IMR-90 (cell line): Measurements from ENCODE around the gene PRXL2C. TPM values are rescaled to one million over a fixed set of nuclear protein-coding genes. Genes with fewer than 3 reads are reported as not detected.

Source experiments
- ATAC-seq: fragments of 200-7000 bp; cut with Tn5 transposase; 2 replicates; pipeline ENCODE4 v1.9.1; 2020; ENCODE audit warnings: low read depth, mild to moderate bottlenecking, moderate library complexity
- BruUV-seq: library from RNA; stranded (reverse); fragments of 400-500 nt; replicated peaks from 2 replicates; lab custom pipeline; 2021; lab: Mats Ljungman, UMichigan
- CTCF ChIA-PET: fragments of 300-600 bp; formaldehyde crosslinking; extraction: SDS; loops from one replicate; lab custom pipeline; 2021; ENCODE audit warnings: antibody characterized with exemption; lab: Yijun Ruan, JAX
- POLR2A ChIA-PET: fragments of 300-600 bp; sonication (Branson Sonifier 250); formaldehyde crosslinking; loops from one replicate; lab custom pipeline; 2022; ENCODE audit warnings: antibody characterized with exemption; ENCODE audit not compliant: unreplicated experiment; lab: Charles Lee
- DNase-seq: peaks from one replicate; pipeline ENCODE4 v3.0.0; 2013
- H2AFZ ChIP-seq: replicated peaks from 2 replicates; pipeline ENCODE3; 2013; ENCODE audit warnings: low read length, mild to moderate bottlenecking; ENCODE audit not compliant: poor library complexity
- H2AK5ac ChIP-seq: 2 replicates; pipeline ENCODE4 v1.6.1; 2013; ENCODE audit warnings: low read depth, low read length, inconsistent platforms
- H2AK9ac ChIP-seq: replicated peaks from 2 replicates; pipeline ENCODE3; 2013; ENCODE audit warnings: mild to moderate bottlenecking, low read depth, low read length, moderate library complexity; ENCODE audit not compliant: poor library complexity
- H2BK120ac ChIP-seq: 2 replicates; pipeline ENCODE4 v1.6.1; 2013; ENCODE audit warnings: low read depth, low read length, inconsistent platforms
- H2BK15ac ChIP-seq: 3 replicates; pipeline ENCODE4 v1.6.1; 2013; ENCODE audit warnings: low read depth, low read length, inconsistent platforms
- H2BK20ac ChIP-seq: 2 replicates; pipeline ENCODE4 v1.6.1; 2013; ENCODE audit warnings: low read depth, mild to moderate bottlenecking, inconsistent platforms, low read length, moderate library complexity
- H2BK5ac ChIP-seq: 2 replicates; pipeline ENCODE4 v1.6.1; 2013; ENCODE audit warnings: mild to moderate bottlenecking, low read depth, low read length, inconsistent platforms; ENCODE audit not compliant: poor library complexity, severe bottlenecking
- H3K14ac ChIP-seq: replicated peaks from 2 replicates; pipeline ENCODE4 v1.6.1; 2013; ENCODE audit warnings: low read depth, low read length, inconsistent platforms
- H3K18ac ChIP-seq: 2 replicates; pipeline ENCODE4 v1.6.1; 2013; ENCODE audit warnings: low read depth, low read length, control low read depth
- H3K23ac ChIP-seq: 2 replicates; pipeline ENCODE4 v1.6.1; 2013; ENCODE audit warnings: low read depth, low read length, inconsistent platforms
- H3K27ac ChIP-seq: 2 replicates; pipeline ENCODE4 v1.5.1; 2013; ENCODE audit warnings: mild to moderate bottlenecking, control low read depth, low read length; ENCODE audit not compliant: insufficient read depth
- H3K27me3 ChIP-seq: 2 replicates; pipeline ENCODE4 v1.6.1; 2013; ENCODE audit warnings: low read length; ENCODE audit not compliant: control insufficient read depth, insufficient read depth
- H3K36me3 ChIP-seq: 2 replicates; pipeline ENCODE4 v1.6.1; 2013; ENCODE audit warnings: low read length, mixed read lengths; ENCODE audit not compliant: control insufficient read depth, insufficient read depth
- H3K4ac ChIP-seq: 2 replicates; pipeline ENCODE4 v1.6.1; 2013; ENCODE audit warnings: low read depth, low read length, inconsistent platforms
- H3K4me1 ChIP-seq: 2 replicates; pipeline ENCODE4 v1.6.1; 2013; ENCODE audit warnings: low read length, mixed read lengths; ENCODE audit not compliant: control insufficient read depth, insufficient read depth
- H3K4me2 ChIP-seq: 2 replicates; pipeline ENCODE4 v1.6.1; 2013; ENCODE audit warnings: low read depth, mild to moderate bottlenecking, control low read depth, low read length, moderate library complexity
- H3K4me3 ChIP-seq: 2 replicates; pipeline ENCODE4 v1.5.1; 2013; ENCODE audit warnings: low read depth, mild to moderate bottlenecking, control low read depth, low read length, moderate library complexity; ENCODE audit not compliant: insufficient read depth
- H3K56ac ChIP-seq: 2 replicates; pipeline ENCODE4 v1.6.1; 2013; ENCODE audit warnings: low read length, inconsistent platforms; ENCODE audit not compliant: insufficient read depth; ENCODE audit errors: extremely low read depth
- H3K79me1 ChIP-seq, 2 experiments: 2 replicates each; pipeline ENCODE4 v1.6.1; 2013; ENCODE audit warnings: low read length in 2 of 2, inconsistent platforms in 1 of 2, low read depth in 1 of 2
- H3K9ac ChIP-seq: 2 replicates; pipeline ENCODE4 v1.6.1; 2013; ENCODE audit warnings: low read depth, low read length, control low read depth
- H3K9me1 ChIP-seq: 2 replicates; pipeline ENCODE4 v1.6.1; 2013; ENCODE audit warnings: low read length, inconsistent platforms; ENCODE audit not compliant: insufficient read depth
- H3K9me3 ChIP-seq: 2 replicates; pipeline ENCODE4 v1.6.1; 2013; ENCODE audit warnings: low read length; ENCODE audit not compliant: control insufficient read depth, insufficient read depth
- H4K20me1 ChIP-seq: 2 replicates; pipeline ENCODE4 v1.6.1; 2013; ENCODE audit warnings: low read length, inconsistent platforms; ENCODE audit not compliant: insufficient read depth
- H4K5ac ChIP-seq: 2 replicates; pipeline ENCODE4 v1.6.1; 2013; ENCODE audit warnings: mild to moderate bottlenecking, low read depth, low read length, control low read depth
- H4K8ac ChIP-seq, 2 experiments: 2 replicates each; pipeline ENCODE4 v1.6.1; 2013; ENCODE audit warnings: low read depth in 2 of 2, low read length in 2 of 2, control low read depth in 1 of 2, inconsistent platforms in 1 of 2
- H4K91ac ChIP-seq: 2 replicates; pipeline ENCODE4 v1.6.1; 2013; ENCODE audit warnings: low read depth, low read length, inconsistent platforms; ENCODE audit not compliant: insufficient read depth
- BHLHE40 ChIP-seq: fragments of 150-350 bp; IDR thresholded peaks from 2 replicates; pipeline ENCODE4 v1.6.1; 2016; ENCODE audit warnings: mild to moderate bottlenecking, low read depth, low read length
- CEBPB ChIP-seq: IDR thresholded peaks from 2 replicates; pipeline ENCODE4 v1.6.1; 2012; ENCODE audit warnings: low read depth, low read length, improper control_type of control experiment
- CTCF ChIP-seq: conservative IDR thresholded peaks from 2 replicates; pipeline ENCODE4 v1.5.1; 2012; ENCODE audit warnings: mild to moderate bottlenecking, low read depth, low read length, improper control_type of control experiment
- FOS ChIP-seq: fragments of 150-350 bp; IDR thresholded peaks from 2 replicates; pipeline ENCODE4 v1.6.1; 2016; ENCODE audit warnings: low read depth, low read length
- MAFK ChIP-seq: IDR thresholded peaks from 2 replicates; pipeline ENCODE4 v1.6.1; 2012; ENCODE audit warnings: low read depth, low read length, improper control_type of control experiment
- MAZ ChIP-seq: IDR thresholded peaks from 2 replicates; pipeline ENCODE4 v1.6.1; 2012; ENCODE audit warnings: low read depth, mild to moderate bottlenecking, low read length, improper control_type of control experiment, moderate library complexity, borderline replicate concordance
- MXI1 ChIP-seq: IDR thresholded peaks from 2 replicates; pipeline ENCODE4 v1.6.1; 2012; ENCODE audit warnings: low read depth, mild to moderate bottlenecking, low read length, moderate library complexity, borderline replicate concordance
- NFE2L2 ChIP-seq: fragments of 150-350 bp; IDR thresholded peaks from 2 replicates; pipeline ENCODE4 v1.6.1; 2016; ENCODE audit warnings: low read depth, mild to moderate bottlenecking, low read length
- POLR2A ChIP-seq: IDR thresholded peaks from 2 replicates; pipeline ENCODE4 v1.6.1; 2012; ENCODE audit warnings: mild to moderate bottlenecking, low read depth, low read length
- RAD21 ChIP-seq: IDR thresholded peaks from 2 replicates; pipeline ENCODE4 v1.6.1; 2012; ENCODE audit warnings: low read length, improper control_type of control experiment
- RFX5 ChIP-seq: IDR thresholded peaks from 2 replicates; pipeline ENCODE4 v1.8.0; 2012; ENCODE audit warnings: low read depth, mild to moderate bottlenecking, low read length, moderate library complexity
- SMC3 ChIP-seq: fragments of 150-350 bp; IDR thresholded peaks from 2 replicates; pipeline ENCODE4 v1.6.1; 2016; ENCODE audit warnings: low read depth, mild to moderate bottlenecking, antibody characterized with exemption, low read length, moderate library complexity
- WGBS, 2 experiments: methylation state at CpG; one replicate each; pipeline versions ENCODE4 v1.1.5 to v1.1.7; 2013; ENCODE audit warnings: missing lambda C conversion rate in 2 of 2; ENCODE audit not compliant: insufficient read length in 1 of 2; ENCODE audit errors: extremely low coverage in 2 of 2; 5-methylcytosine and 5-hydroxymethylcytosine counted together
- dilution Hi-C: fragments of 300-500 bp; cut with HindIII; formaldehyde crosslinking; loops from one replicate; pipeline ENCODE4 v1.14.3; 2018; ENCODE audit warnings: low sequenced_read_pairs; ENCODE audit not compliant: unreplicated experiment
- in situ Hi-C: fragments of 300-500 bp; cut with MboI; formaldehyde crosslinking; loops from 3 replicates; pipeline ENCODE4 v1.14.3; 2019; ENCODE audit warnings: low sequenced_read_pairs, inconsistent platforms, mixed read lengths
- intact Hi-C: fragments of 100-400 bp; cut with micrococcal nuclease; formaldehyde crosslinking; loops from 2 replicates; pipeline ENCODE4 v1.10.0; 2022
- polyA plus RNA-seq, 3 experiments: library from polyadenylated mRNA; depleted of rRNA; stranded (reverse); fragments of >200 nt; gene quantifications; 2 replicates each; pipeline ENCODE4 v1.2.3, GENCODE V29; 2012; ENCODE audit warnings: low replicate concordance in 1 of 3
- total RNA-seq: library from RNA; depleted of rRNA; stranded (reverse); fragments of >200 nt; gene quantifications from 2 replicates; pipeline ENCODE4 v1.2.3, GENCODE V29; 2012
- TF ChIP-seq, protein P1 (sequence below): fragments of 150-350 bp; IDR thresholded peaks from 2 replicates; pipeline ENCODE4 v1.6.1; 2016; ENCODE audit warnings: low read depth, mild to moderate bottlenecking, low read length, moderate library complexity, borderline replicate concordance

Gene PRXL2C
- total and polyA plus RNA-seq, 2 of the 4 experiments (the other 2 are of a cell fraction) = 2.7 to 9.0 TPM

DNA sequence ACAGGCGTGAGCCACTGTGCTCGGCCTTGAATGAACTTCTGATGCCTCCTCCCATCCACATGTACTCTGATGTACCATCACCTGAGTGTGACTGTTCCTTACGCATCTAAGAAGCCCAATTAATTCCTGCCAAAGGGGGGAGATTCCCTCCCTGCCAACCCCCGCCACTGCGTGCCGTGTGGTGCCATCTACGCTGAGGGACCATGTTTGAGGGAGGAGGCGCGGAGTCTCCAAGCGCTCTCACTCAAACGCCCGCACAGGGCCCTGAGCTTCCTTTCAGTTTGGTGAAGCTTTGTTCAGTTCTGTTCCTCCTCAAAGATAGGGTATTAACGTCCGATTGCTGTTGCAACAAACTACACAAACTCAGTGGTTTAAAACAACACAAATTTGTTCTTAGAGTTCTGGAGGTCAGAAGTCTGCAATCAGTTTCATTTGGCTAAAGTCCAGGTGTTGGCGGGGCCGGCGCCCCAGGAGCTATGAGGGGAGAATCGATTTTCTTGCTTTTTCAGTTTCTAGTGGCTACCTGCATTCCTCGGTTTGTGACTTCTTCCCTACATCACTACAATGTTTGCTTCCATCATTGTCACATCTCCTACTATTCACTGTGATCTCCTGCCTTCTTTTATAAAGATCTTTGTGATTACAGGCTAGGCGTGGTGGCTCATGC, 13.9 kb upstream of the PRXL2C start:
- intact Hi-C loops (loop anchor here (5.0 kb wide), 1 partner anchor 217 kb away; the partner anchor contains the start of gene HABP4), dilution Hi-C loops (no loop called here), in situ Hi-C loops (loop anchor here (5.0 kb wide), 1 partner anchor 342 kb away; no protein-coding TSS in a partner anchor)
- H3K27me3 ChIP-seq = no peaks in the 10 kb centered on the region
- no peak overlapping the region for H3K4me3 ChIP-seq
- H3K9me1 ChIP-seq = no peaks in the 10 kb centered on the region
- ATAC-seq = no peak
- H3K14ac ChIP-seq = no peak overlapping the region
- no peak overlapping the region for H3K9ac ChIP-seq
- no peak overlapping the region for H4K5ac ChIP-seq
- H3K56ac ChIP-seq = no peak overlapping the region
- H3K18ac ChIP-seq = no peak overlapping the region
- no peak overlapping the region for H3K27ac ChIP-seq
- no peak overlapping the region for H4K91ac ChIP-seq
- WGBS, 2 experiments = 83% methylated on average over 9 of the region's 20 CpGs; no CpG with 5 or more reads in 1 of the 2 experiments
- no TSS peak for BruUV-seq
- no peak overlapping the region for H2BK120ac ChIP-seq
- H3K4me2 ChIP-seq = no peak overlapping the region
- ChIA-PET POLR2A (no interaction called here), CTCF (no interaction called here)
- no peak overlapping the region for H2AK9ac ChIP-seq
- no peaks in the 10 kb centered on the region for H3K4me1 ChIP-seq
- H3K36me3 ChIP-seq = no peaks in the 10 kb centered on the region
- no peak overlapping the region for H4K8ac ChIP-seq
- no peak overlapping the region for H2BK15ac ChIP-seq
- no peaks in the 10 kb centered on the region for H3K9me3 ChIP-seq
- H2BK20ac ChIP-seq = no peak overlapping the region
- DNase-seq = no peak
- no peak overlapping the region for H2AK5ac ChIP-seq
- H2BK5ac ChIP-seq = no peak overlapping the region
- no peak overlapping the region for H3K4ac ChIP-seq
- H3K23ac ChIP-seq = no peak overlapping the region
- TF ChIP-seq RAD21 = no peak
- TF ChIP-seq FOS = no peak
- TF ChIP-seq NFE2L2 = no peak
- TF ChIP-seq POLR2A = no peak
- TF ChIP-seq SMC3 = no peak
- TF ChIP-seq MAFK = no peak
- no peak for TF ChIP-seq MAZ
- TF ChIP-seq MXI1 = no peak
- TF ChIP-seq, protein P1, sequence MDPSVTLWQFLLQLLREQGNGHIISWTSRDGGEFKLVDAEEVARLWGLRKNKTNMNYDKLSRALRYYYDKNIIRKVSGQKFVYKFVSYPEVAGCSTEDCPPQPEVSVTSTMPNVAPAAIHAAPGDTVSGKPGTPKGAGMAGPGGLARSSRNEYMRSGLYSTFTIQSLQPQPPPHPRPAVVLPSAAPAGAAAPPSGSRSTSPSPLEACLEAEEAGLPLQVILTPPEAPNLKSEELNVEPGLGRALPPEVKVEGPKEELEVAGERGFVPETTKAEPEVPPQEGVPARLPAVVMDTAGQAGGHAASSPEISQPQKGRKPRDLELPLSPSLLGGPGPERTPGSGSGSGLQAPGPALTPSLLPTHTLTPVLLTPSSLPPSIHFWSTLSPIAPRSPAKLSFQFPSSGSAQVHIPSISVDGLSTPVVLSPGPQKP = no peak
- TF ChIP-seq RFX5 = no peak
- TF ChIP-seq CTCF = no peak
- no peak for TF ChIP-seq BHLHE40
- no peak for TF ChIP-seq CEBPB
- no peaks in the 10 kb centered on the region for H4K20me1 ChIP-seq
- no peaks in the 10 kb centered on the region for H3K79me1 ChIP-seq
- H2AFZ ChIP-seq = no peak overlapping the region
